ENCODE data around the gene LMF1.
A peak's percentile ranks its signal among the peaks of the same experiment; 100 is the strongest.
"Not testable (repeated sequence)": the region's sequence is repeated elsewhere in the genome, so short reads cannot be mapped to it uniquely, and the experiment has no call there.

The LMF1 gene

DNA sequence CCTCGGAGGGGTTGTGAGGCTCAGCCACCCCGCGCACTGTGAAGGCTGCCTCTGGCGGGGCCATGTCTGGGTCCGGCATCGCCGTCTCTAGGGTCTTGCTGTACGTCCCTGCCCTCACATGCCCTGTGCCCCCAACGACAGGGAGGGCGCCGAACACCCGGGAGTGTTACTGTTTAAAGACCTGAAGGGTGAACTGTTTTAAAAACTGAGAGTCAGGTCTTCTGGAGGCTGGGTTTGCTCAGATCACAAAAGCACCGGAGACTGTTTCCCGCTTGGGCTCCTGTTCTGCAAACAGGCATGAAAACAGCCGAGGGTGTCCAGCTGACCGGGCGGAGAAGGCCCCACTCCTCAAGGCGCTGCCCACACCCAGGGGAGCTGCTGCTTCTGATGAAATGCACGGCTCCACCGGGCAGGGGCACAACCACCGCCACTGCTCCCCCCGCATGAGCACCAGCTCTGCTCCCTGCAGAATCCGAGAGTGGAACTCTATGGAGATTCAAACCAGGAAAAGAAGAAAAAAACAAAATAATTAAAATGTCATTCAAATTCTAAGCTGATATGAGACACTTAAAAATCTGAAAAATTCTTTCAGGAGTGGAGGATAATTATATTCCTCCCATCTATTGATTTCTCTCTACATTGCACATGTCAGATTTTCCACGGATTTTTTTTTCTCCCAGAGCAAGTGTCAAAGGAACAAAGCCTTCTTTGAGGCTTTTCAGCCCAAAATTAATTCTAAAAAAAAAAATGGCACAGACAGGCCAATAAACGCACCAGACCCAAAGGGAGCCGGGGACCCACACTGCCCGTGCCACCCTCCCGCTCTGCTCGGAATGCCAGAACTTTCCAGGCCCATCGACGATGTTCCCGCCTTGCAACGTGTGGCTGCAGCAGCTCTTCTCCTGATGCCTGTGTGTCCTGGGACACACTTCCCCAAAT, 74.3 kb downstream of the LMF1 start:
- no peak overlapping the region for H3K4me3 Mint-ChIP-seq
- no peaks in the 10 kb centered on the region for H3K36me3 Mint-ChIP-seq (ENCODE audit: insufficient read depth)
- ATAC-seq (replicated peaks): no peak
- H3K4me1 Mint-ChIP-seq (ENCODE audit: low read depth in 2 of 2): no peaks in the 10 kb centered on the region
- H3K9me3 Mint-ChIP-seq: no peaks in the 10 kb centered on the region
- no peak for DNase-seq
- H3K27ac Mint-ChIP-seq: no peak overlapping the region
- H3K27me3 Mint-ChIP-seq: no peaks in the 10 kb centered on the region

DNA sequence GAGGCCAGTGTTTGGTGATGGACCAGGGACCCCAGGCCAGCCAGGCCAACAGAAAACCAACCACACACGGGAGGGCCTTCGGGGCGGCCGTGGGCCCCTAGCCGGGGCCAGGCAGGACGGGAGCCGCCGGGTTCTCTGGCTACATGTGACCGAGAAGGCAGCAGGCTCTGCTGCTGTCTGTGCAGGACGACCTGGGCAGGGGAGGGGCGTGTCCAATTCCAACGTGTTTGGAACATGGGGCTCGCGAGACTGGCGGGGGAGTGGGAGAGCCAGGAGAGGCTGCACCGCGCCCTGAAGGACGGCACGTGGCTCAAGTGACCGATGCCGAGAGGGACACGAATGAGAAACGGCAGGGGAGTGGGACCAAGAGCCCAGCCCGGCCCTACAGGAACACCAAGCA, 75.4 kb downstream of the LMF1 start:
- no peaks in the 10 kb centered on the region for H3K4me1 Mint-ChIP-seq (ENCODE audit: low read depth in 2 of 2)
- no peaks in the 10 kb centered on the region for H3K27me3 Mint-ChIP-seq
- no peak overlapping the region for H3K4me3 Mint-ChIP-seq
- H3K27ac Mint-ChIP-seq: no peak overlapping the region
- H3K36me3 Mint-ChIP-seq (ENCODE audit: insufficient read depth): peaks cover under 1% of the 10 kb centered on the region
- ATAC-seq (replicated peaks): no peak
- H3K9me3 Mint-ChIP-seq: no peaks in the 10 kb centered on the region
- DNase-seq: no peak

DNA sequence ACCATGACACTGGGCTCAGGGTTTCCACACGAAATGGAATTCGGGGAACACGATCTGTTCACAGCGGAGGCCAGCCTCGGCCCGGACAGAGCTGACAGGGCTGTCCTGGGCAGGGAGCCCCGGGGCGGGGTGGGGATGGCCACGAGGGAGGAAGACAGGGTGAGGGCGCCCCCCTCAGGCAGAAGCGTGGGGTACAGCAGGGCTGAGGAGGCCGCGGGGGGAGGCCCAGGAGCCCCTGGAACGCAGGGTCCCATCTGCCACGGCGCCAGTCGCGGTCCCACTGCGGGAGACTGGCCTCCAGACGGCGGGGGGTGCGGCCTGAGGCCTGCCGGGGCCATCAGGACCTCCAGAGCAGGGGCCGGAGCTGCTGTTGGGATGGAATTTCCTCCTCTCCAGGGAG, 75.9 kb downstream of the LMF1 start:
- Mint-ChIP-seq H3K4me3 (no peak overlapping the region), H3K27me3 (no peaks in the 10 kb centered on the region), H3K36me3 (ENCODE audit: insufficient read depth) (peaks cover 5% of the 10 kb centered on the region), H3K4me1 (ENCODE audit: low read depth in 2 of 2) (no peaks in the 10 kb centered on the region), H3K9me3 (no peaks in the 10 kb centered on the region), H3K27ac (no peak overlapping the region)
- no peak for ATAC-seq (replicated peaks)
- no peak for DNase-seq

DNA sequence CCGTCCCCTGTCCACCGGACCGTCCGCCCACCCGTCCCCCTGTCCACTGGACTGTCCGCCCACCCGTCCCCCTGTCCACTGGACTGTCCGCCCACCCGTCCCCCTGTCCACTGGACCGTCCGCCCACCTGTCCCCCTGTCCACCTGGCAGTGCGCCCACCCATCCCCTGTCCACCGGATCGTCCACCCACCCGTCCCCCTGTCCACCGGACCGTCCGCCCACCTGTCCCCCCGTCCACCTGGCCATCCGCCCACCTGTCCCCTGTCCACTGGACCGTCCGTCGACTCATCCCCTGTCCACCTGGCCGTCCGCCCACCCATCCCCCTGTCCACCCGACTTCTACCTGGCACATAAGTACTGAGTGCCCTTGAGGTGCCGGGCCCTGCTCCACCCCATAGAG, 76.6 kb downstream of the LMF1 start:
- Mint-ChIP-seq H3K4me3 (no peak overlapping the region), H3K27ac (no peak overlapping the region), H3K27me3 (no peaks in the 10 kb centered on the region), H3K36me3 (ENCODE audit: insufficient read depth) (peaks cover 5% of the 10 kb centered on the region), H3K9me3 (no peaks in the 10 kb centered on the region), H3K4me1 (ENCODE audit: low read depth in 2 of 2) (no peaks in the 10 kb centered on the region)
- DNase-seq (no peak), ATAC-seq (replicated peaks) (no peak)

DNA sequence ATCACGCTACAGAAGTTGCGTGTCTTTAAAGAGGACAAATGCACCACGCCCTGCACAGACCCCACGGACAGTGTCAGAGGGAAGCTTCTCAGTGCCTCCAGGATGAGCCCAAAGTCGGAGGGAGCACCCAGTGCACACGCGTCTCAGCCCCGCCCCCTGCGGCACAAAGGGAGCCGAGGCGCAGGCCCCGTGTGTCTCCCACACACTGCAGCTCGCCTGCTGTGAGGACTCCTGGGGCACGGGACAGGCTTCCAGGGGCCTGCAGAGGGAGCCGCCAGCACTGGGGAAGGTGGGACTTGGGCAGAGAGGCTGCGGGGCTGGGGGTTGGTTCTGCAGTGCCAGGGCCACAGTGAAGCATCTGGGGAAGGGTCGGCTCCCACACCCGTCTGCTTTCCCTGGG, 77.4 kb downstream of the LMF1 start:
- Mint-ChIP-seq H3K9me3 (no peaks in the 10 kb centered on the region), H3K36me3 (ENCODE audit: insufficient read depth) (peaks cover 5% of the 10 kb centered on the region), H3K27me3 (no peaks in the 10 kb centered on the region), H3K4me1 (ENCODE audit: low read depth in 2 of 2) (no peaks in the 10 kb centered on the region), H3K4me3 (no peak overlapping the region), H3K27ac (no peak overlapping the region)
- ATAC-seq (replicated peaks) (no peak), DNase-seq (no peak)

DNA sequence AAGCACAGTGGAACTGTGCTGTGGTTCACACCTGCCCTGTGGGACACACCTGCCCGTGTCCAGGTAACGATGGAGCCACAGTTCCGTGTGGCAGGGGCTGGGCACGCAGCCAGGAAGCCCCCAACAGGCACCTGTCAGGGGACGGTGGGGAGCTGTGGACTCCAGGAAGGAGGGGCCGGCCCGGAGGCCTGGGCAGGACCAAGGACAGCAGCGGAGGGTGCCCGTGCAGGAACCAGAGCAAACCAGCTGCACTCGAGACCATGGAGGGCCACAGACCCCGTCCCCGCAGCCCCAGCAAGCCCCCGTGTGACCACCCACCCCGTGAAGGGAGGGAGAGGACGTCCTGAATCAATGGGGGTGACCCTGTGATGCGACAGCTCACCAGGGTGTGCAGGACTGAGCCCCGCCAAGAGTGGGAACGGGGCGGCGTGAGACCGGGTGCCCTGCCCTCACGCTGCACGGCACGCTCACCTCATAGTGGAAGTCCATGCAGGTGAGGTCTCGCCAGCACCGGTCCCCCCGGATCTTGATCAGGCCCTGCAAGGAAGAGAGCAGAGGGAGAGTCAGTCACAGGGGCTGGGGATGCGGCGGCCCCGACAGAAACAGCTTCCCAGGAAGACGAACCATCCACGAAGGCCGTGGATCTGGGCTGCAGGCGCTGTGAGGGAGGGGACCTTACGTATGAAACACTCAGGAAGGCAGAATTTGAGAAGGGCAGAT, 78.1 kb downstream of the LMF1 start:
- Mint-ChIP-seq H3K9me3 (no peaks in the 10 kb centered on the region), H3K36me3 (ENCODE audit: insufficient read depth) (peaks cover 5% of the 10 kb centered on the region), H3K4me3 (no peak overlapping the region), H3K4me1 (ENCODE audit: low read depth in 2 of 2) (no peaks in the 10 kb centered on the region), H3K27me3 (no peaks in the 10 kb centered on the region), H3K27ac (no peak overlapping the region)
- DNase-seq (no peak), ATAC-seq (replicated peaks) (no peak)

DNA sequence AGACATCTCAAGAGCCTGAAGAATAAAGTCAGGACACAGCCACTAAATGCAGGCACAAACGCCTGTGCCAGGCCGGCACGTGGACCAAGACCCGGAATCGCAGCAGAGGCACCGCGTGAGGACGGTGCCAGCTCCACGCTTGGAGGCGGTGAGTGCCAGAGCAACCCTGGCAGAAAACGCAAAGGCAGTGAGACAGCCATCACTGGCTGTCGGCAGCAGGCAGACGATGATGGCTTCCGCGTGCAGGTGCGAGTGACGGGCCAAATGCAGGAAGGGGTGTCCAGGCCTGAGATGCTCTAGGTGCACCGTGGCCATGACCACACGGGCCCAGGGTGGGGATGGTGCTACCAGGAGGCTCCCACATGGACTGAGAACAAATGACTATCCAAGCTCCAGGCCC, 78.8 kb downstream of the LMF1 start:
- Mint-ChIP-seq H3K36me3 (ENCODE audit: insufficient read depth) (peaks cover 5% of the 10 kb centered on the region), H3K9me3 (no peaks in the 10 kb centered on the region), H3K4me1 (ENCODE audit: low read depth in 2 of 2) (no peaks in the 10 kb centered on the region), H3K27ac (no peak overlapping the region), H3K4me3 (no peak overlapping the region), H3K27me3 (no peaks in the 10 kb centered on the region)
- ATAC-seq (replicated peaks) (no peak), DNase-seq (no peak)

DNA sequence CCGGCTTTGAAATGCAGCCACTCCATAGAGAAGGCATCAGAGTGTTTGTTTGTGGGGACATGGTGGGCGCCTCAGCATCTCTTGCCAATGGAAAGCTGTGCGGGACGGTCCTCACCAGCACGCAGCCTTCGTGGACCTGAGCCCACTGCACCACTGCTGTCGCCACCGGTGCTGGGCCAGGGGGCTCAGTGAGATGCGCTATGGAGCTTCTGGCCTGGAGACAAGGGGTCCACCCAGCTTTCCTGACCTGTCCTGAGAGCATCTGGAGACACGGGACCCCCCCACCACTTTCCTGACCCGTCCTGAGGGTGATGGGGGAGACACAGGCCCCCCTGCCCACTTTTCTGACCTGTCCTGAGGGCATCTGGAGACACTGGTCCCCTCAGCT, 79.4 kb downstream of the LMF1 start:
- peaks cover 5% of the 10 kb centered on the region for H3K36me3 Mint-ChIP-seq (ENCODE audit: insufficient read depth)
- H3K27me3 Mint-ChIP-seq: no peaks in the 10 kb centered on the region
- H3K27ac Mint-ChIP-seq: no peak overlapping the region
- H3K9me3 Mint-ChIP-seq: no peaks in the 10 kb centered on the region
- no peak overlapping the region for H3K4me3 Mint-ChIP-seq
- no peak for ATAC-seq (replicated peaks)
- H3K4me1 Mint-ChIP-seq (ENCODE audit: low read depth in 2 of 2): no peaks in the 10 kb centered on the region
- no peak for DNase-seq

DNA sequence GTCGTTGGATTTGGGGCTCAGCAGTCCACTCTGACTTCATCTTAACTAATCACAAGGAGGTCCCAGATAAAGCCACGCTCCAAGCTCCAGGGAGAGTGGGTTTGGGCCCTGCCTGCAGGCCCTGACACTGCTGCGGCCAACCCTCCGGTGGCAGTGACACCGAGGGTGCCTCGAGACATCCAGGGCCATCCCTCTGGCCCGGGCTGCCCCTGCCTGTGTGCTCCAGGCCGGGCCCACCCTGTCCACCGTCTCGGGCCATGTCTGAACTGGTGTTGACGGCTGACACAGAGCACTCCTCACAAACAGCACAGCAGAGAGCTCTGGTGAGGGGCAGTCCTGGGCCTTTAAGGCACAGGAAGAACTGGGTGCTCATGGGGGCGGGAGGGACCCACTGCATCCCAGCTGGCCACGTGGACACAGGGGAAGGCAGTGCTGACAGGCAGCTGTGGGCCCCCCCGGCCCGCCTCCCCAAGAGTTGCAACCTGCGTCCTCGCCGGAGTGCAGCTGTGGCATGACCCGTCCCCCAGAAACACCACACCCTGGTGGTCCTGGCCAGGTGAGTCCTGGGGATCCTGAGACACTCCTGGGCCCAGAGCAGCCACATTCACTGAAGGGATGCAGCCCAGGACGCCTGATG, 80.0 kb downstream of the LMF1 start:
- no peak overlapping the region for H3K4me3 Mint-ChIP-seq
- no peak for ATAC-seq (replicated peaks)
- no peaks in the 10 kb centered on the region for H3K9me3 Mint-ChIP-seq
- H3K27ac Mint-ChIP-seq: no peak overlapping the region
- no peak for DNase-seq
- no peaks in the 10 kb centered on the region for H3K27me3 Mint-ChIP-seq
- H3K4me1 Mint-ChIP-seq (ENCODE audit: low read depth in 2 of 2): no peaks in the 10 kb centered on the region
- peaks cover 5% of the 10 kb centered on the region for H3K36me3 Mint-ChIP-seq (ENCODE audit: insufficient read depth)

DNA sequence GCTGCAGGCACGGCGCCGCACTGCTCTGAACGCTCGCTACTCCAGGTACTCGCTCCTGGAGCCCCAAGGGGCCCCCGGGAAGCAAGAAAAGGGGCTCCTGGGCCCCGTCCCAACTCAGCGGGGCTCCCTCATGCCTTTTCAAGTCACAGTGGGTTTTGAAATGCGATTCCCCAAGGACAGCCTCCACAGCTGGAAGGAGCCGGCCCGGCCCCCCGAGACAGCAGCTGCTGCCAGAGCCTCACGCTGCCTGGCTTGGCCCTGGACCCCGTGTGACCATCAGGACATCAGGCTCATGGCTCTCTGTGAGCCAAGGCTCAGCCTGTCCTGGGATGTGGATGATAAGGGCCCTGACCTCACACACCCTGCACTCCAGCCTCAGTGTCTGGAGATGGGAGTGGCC, 80.6 kb downstream of the LMF1 start:
- Mint-ChIP-seq H3K4me3 (no peak overlapping the region), H3K4me1 (ENCODE audit: low read depth in 2 of 2) (no peaks in the 10 kb centered on the region), H3K9me3 (no peaks in the 10 kb centered on the region), H3K36me3 (ENCODE audit: insufficient read depth) (peaks cover 5% of the 10 kb centered on the region), H3K27ac (peak overlapping the region in 1 of 2 donors; percentile 53), H3K27me3 (no peaks in the 10 kb centered on the region)
- DNase-seq (no peak), ATAC-seq (replicated peaks) (no peak)

DNA sequence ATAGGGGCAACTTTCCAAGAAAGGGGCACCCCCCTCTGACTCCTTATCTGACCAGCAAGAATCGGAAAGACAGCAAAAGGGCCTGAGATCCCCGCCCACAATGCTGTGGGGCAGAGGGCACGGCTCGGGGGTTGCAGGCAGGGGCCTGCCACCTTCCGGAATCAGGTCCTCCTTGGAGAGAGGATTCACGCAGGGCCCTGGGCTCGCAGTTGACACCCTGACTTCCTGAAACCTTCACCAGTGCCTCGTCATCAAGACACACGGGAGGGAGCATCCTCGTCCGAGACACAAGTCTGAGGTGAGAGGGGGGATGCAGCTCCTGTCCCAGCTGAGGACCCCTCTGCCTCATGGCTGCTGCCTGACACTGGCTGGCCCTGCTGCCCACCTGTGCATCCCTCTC, 81.2 kb downstream of the LMF1 start:
- Mint-ChIP-seq H3K27ac (peak overlapping the region; percentile 44 to 53), H3K27me3 (no peaks in the 10 kb centered on the region), H3K36me3 (ENCODE audit: insufficient read depth) (peaks cover 5% of the 10 kb centered on the region), H3K9me3 (no peaks in the 10 kb centered on the region), H3K4me3 (no peak overlapping the region), H3K4me1 (ENCODE audit: low read depth in 2 of 2) (no peaks in the 10 kb centered on the region)
- no peak for DNase-seq
- ATAC-seq (replicated peaks): no peak

DNA sequence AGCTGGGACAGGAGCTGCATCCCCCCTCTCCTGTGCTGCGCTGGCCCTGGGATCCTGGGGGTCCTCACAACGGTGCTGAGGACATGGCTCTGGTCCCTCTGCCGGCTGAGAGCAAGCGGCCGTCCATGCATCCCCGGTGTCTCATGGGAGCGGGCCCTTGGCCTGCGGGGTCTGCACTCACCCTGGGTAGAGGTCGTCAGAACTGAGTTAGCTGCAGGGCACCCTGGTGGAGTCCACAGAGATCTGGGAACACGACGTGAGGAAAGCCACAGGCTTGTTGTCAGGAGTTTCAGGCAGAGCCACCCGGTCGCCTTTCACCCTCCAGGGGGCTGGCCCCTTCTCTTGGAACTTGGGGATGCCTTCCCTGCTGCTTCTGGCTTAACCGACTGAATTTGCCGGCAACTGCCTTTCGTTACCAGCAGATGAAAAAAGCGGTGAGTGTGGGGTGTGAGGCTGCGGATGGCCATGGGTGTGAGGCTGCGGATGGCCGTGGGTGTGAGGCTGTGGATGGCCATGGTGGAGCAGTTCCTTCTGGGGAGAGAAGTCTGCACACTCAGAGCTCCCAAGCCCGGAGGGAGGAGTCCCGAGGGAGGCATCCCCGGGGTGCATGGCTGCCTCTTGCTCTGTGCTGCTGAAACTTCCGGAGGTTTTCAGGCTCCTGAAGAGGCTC, 81.7 kb downstream of the LMF1 start:
- Mint-ChIP-seq H3K27ac (peak overlapping the region in 1 of 2 donors; percentile 44), H3K9me3 (no peaks in the 10 kb centered on the region), H3K36me3 (ENCODE audit: insufficient read depth) (peaks cover 5% of the 10 kb centered on the region), H3K4me3 (no peak overlapping the region), H3K27me3 (no peaks in the 10 kb centered on the region), H3K4me1 (ENCODE audit: low read depth in 2 of 2) (no peaks in the 10 kb centered on the region)
- DNase-seq (no peak), ATAC-seq (replicated peaks) (no peak)

DNA sequence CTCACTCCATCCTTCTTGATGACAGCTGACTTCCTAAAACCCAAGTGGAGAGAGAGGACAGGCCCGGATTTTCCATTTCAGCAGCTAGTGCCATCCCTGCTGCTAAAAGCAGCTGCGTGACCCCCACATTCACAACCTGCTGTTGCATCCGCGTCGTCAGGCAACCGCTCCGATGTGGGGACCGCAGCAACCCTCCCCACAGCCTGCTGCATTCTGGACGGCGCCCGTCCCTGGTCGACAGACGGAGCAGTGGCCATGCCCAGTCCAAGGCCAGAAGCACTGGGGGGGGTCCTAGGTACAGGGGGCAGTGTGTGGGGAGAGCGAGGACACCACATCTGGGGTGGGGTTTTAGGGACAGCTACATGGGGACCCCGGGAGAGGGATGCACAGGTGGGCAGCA, 82.3 kb downstream of the LMF1 start:
- H3K9me3 Mint-ChIP-seq; H3K4me1 Mint-ChIP-seq (ENCODE audit: low read depth in 2 of 2); H3K36me3 Mint-ChIP-seq (ENCODE audit: insufficient read depth); H3K4me3 Mint-ChIP-seq; H3K27me3 Mint-ChIP-seq; DNase-seq; ATAC-seq (replicated peaks); H3K27ac Mint-ChIP-seq: not testable (repeated sequence)

Data from effector memory CD8-positive, alpha-beta T cell (primary cell).